Panc1 (cell line): ENCODE measurements around the gene AHRR. TPM values are rescaled to one million over a fixed set of nuclear protein-coding genes. Genes with fewer than 3 reads are reported as not detected.

ENCODE experiments used
- ATAC-seq: fragments of 200-7000 bp; cut with Tn5 transposase; 2 replicates; pipeline ENCODE4 v1.9.1; 2020; ENCODE audit warnings: mild to moderate bottlenecking, moderate library complexity
- BruUV-seq: library from RNA; stranded (reverse); fragments of 400-500 nt; replicated peaks from 2 replicates; lab custom pipeline; 2021; lab: Mats Ljungman, UMichigan
- CTCF ChIA-PET: fragments of 300-600 bp; sonication (Branson Sonifier 250); formaldehyde crosslinking; loops from one replicate; lab custom pipeline; 2022; ENCODE audit warnings: antibody characterized with exemption; lab: Charles Lee
- POLR2A ChIA-PET: fragments of 300-600 bp; sonication (Branson Sonifier 250); formaldehyde crosslinking; loops from one replicate; lab custom pipeline; 2022; ENCODE audit warnings: antibody characterized with exemption; lab: Charles Lee
- DNase-seq: peaks from one replicate; pipeline ENCODE4 v3.0.0-alpha.2; 2010; ENCODE audit warnings: low read depth, low spot score
- H3K27ac ChIP-seq: 2 replicates; pipeline ENCODE4 v1.5.1; 2011; ENCODE audit warnings: mild to moderate bottlenecking, low read length, inconsistent platforms
- H3K27me3 ChIP-seq: fragments of 200-500 bp; sonication (Bioruptor generic); 2 replicates; pipeline ENCODE4 v1.6.0; 2014; ENCODE audit warnings: low read length, inconsistent platforms; ENCODE audit not compliant: control insufficient read depth, insufficient read depth
- H3K36me3 ChIP-seq: fragments of 200-500 bp; sonication (Bioruptor generic); 2 replicates; pipeline ENCODE4 v1.5.1; 2014; ENCODE audit warnings: inconsistent platforms, mild to moderate bottlenecking, low read length, moderate library complexity; ENCODE audit not compliant: control insufficient read depth, insufficient read depth
- H3K4me1 ChIP-seq: 2 replicates; pipeline ENCODE4 v1.5.1; 2011; ENCODE audit warnings: inconsistent platforms, mild to moderate bottlenecking, low read length, moderate library complexity; ENCODE audit not compliant: control insufficient read depth, insufficient read depth
- H3K4me3 ChIP-seq, 2 experiments: 2 replicates each; pipeline ENCODE4 v1.5.1; 2011 to 2012; ENCODE audit warnings: low read depth in 2 of 2, low read length in 2 of 2, mild to moderate bottlenecking in 2 of 2, inconsistent platforms in 1 of 2, moderate library complexity in 1 of 2
- H3K9me3 ChIP-seq: fragments of 200-500 bp; sonication (Bioruptor generic); 2 replicates; pipeline ENCODE4 v1.5.1; 2014; ENCODE audit warnings: low read depth, mild to moderate bottlenecking, inconsistent platforms, low read length, moderate library complexity; ENCODE audit not compliant: control insufficient read depth, insufficient read depth
- CTCF ChIP-seq: fragments of 450-650 bp; IDR thresholded peaks from 2 replicates; pipeline ENCODE4 v1.5.1; 2017; ENCODE audit warnings: mild to moderate bottlenecking
- POLR2AphosphoS5 ChIP-seq: IDR thresholded peaks from 2 replicates; pipeline ENCODE4 v1.6.1; 2012; ENCODE audit warnings: mild to moderate bottlenecking, low read depth, low read length, moderate library complexity
- REST ChIP-seq, 2 experiments: IDR thresholded peaks; 2 replicates each; pipeline ENCODE4 v1.6.1; 2011 to 2012; ENCODE audit warnings: low read depth in 2 of 2, control low read depth in 1 of 2, low read length in 1 of 2, mild to moderate bottlenecking in 1 of 2, moderate library complexity in 1 of 2; ENCODE audit not compliant: insufficient read depth in 1 of 2
- SIN3A ChIP-seq: IDR thresholded peaks from 2 replicates; pipeline ENCODE4 v1.6.1; 2012; ENCODE audit warnings: low read depth, mild to moderate bottlenecking, low read length, moderate library complexity, borderline replicate concordance; ENCODE audit not compliant: insufficient read depth
- TCF7L2 ChIP-seq: IDR thresholded peaks from 2 replicates; pipeline ENCODE4 v1.6.1; 2011; ENCODE audit warnings: mild to moderate bottlenecking, low read depth, low read length, inconsistent platforms
- in situ Hi-C: cut with HindIII; loops from 2 replicates; pipeline ENCODE4 v1.10.0; 2016; ENCODE audit warnings: low sequenced_read_pairs, low pct_unique_long_range_greater_than_20kb
- intact Hi-C: fragments of 100-400 bp; cut with micrococcal nuclease; formaldehyde crosslinking; loops from one replicate; pipeline ENCODE4 v1.10.0; 2022; ENCODE audit not compliant: unreplicated experiment
- total RNA-seq: library from RNA; stranded (reverse); gene quantifications from one replicate; pipeline ENCODE4 v1.2.1, GENCODE V29; 2021; ENCODE audit not compliant: unreplicated experiment

AHRR gene
- total RNA-seq, 1 experiment from 2014 or later, result 23.6 TPM

GRCh38 chr5:317086-317811, 4.3 kb upstream of the AHRR start:
- Histone ChIP-seq H3K27me3 (no peaks in the 10 kb centered on the region), H3K9me3 (no peaks in the 10 kb centered on the region), H3K36me3 (no peaks in the 10 kb centered on the region), H3K27ac (peak overlapping the region; percentile 86), H3K4me1 (peaks cover 53% of the 10 kb centered on the region), H3K4me3 (no peak overlapping the region)
- peak; percentile 42 for DNase-seq
- in situ Hi-C loops, result no loop called here
- intact Hi-C loops, result loop anchor here (5.0 kb wide), 1 partner anchor 115 kb away; no protein-coding TSS in a partner anchor
- TF ChIP-seq SIN3A (peak; percentile 42; the same call in 1 of the 2 replicates), TCF7L2 (no peak; the same call in 1 of the 2 replicates), POLR2AphosphoS5 (no peak; the same call in 1 of the 2 replicates), REST (IDR thresholded peaks at IDR 0.05; ENCODE audit: insufficient read depth in 1 of 2, low read depth in 2 of 2, low read length in 1 of 2) (no peak; a peak in 1 of 4 replicates), CTCF (peak; percentile 97)
- ATAC-seq, result peak; percentile 82
- no TSS peak for BruUV-seq
- ChIA-PET CTCF (interaction anchor here (0.6 to 1.5 kb wide), 8 partner anchors 9 to 129 kb away, joined by 3 to 12 read pairs (median 4); no protein-coding TSS in a partner anchor), POLR2A (interaction anchor here (0.6 kb wide), 1 partner anchor 38 kb away, joined by 8 read pairs; no protein-coding TSS in a partner anchor)

GRCh38 chr5:318341-318897, 3.1 kb upstream of the AHRR start:
- no peaks in the 10 kb centered on the region for H3K9me3 ChIP-seq
- CTCF ChIA-PET, result interaction anchor here (0.9 to 1.3 kb wide), 2 partner anchors 10 to 36 kb away, joined by 3 read pairs; no protein-coding TSS in a partner anchor
- H3K4me1 ChIP-seq, result peaks cover 60% of the 10 kb centered on the region
- no peaks in the 10 kb centered on the region for H3K27me3 ChIP-seq
- H3K36me3 ChIP-seq, result no peaks in the 10 kb centered on the region
- POLR2A ChIA-PET, result interaction anchor here (0.5 kb wide), 1 partner anchor 268 kb away, joined by 3 read pairs; no protein-coding TSS in a partner anchor
- 0 out of 2 replicates have a peak, but pooled peaks have one; percentile 25 for TF ChIP-seq TCF7L2
- TF ChIP-seq SIN3A, result no peak
- TF ChIP-seq CTCF, result peak; percentile 53
- no TSS peak for BruUV-seq
- no peak for DNase-seq
- H3K27ac ChIP-seq, result peak overlapping the region; percentile 89
- intact Hi-C loops, result loop anchor here (5.0 kb wide), 1 partner anchor 114 kb away; no protein-coding TSS in a partner anchor
- peak; percentile 13 for ATAC-seq
- peak overlapping the region in 1 of 2 experiments; percentile 27; a peak in 1 of 4 replicates for H3K4me3 ChIP-seq
- in situ Hi-C loops, result no loop called here
